K562 (cell line): Measurements from ENCODE around the gene DTNA. TPM values are rescaled to one million over a fixed set of nuclear protein-coding genes. Genes with fewer than 3 reads are reported as not detected.

ENCODE experiments used
- EP400 ChIP-seq: fragments of 450-650 bp; IDR thresholded peaks from 2 replicates; pipeline ENCODE4 v1.6.1; 2017; ENCODE audit warnings: antibody characterized with exemption, mild to moderate bottlenecking, moderate library complexity
- NCOA6 ChIP-seq: fragments of 450-650 bp; IDR thresholded peaks from 2 replicates; pipeline ENCODE4 v1.6.1; 2017; ENCODE audit warnings: mild to moderate bottlenecking
- NCOR1 ChIP-seq: fragments of 450-650 bp; IDR thresholded peaks from 2 replicates; pipeline ENCODE4 v1.6.1; 2016; ENCODE audit warnings: mild to moderate bottlenecking, moderate library complexity
- POLR2B ChIP-seq: fragments of 450-650 bp; IDR thresholded peaks from 2 replicates; pipeline ENCODE4 v1.6.1; 2018; ENCODE audit warnings: low read depth; ENCODE audit not compliant: partially characterized antibody
- RAD51 ChIP-seq: fragments of 450-650 bp; IDR thresholded peaks from 2 replicates; pipeline ENCODE4 v1.7.1; 2016; ENCODE audit warnings: low read depth, mild to moderate bottlenecking, borderline replicate concordance
- RBM14 ChIP-seq: fragments of 200-400 bp; formaldehyde crosslinking; IDR thresholded peaks from 2 replicates; pipeline ENCODE4 v1.6.1; 2018; ENCODE audit warnings: low read depth, mild to moderate bottlenecking, low read length, moderate library complexity, borderline replicate concordance; ENCODE audit not compliant: insufficient read depth
- SMARCA5 ChIP-seq: fragments of 450-650 bp; IDR thresholded peaks from 2 replicates; pipeline ENCODE4 v1.6.1; 2016
- STAG1 ChIP-seq: sonication (generic); formaldehyde crosslinking; IDR thresholded peaks from 2 replicates; pipeline ENCODE4 v1.5.0; 2020; ENCODE audit warnings: missing genetic modification reagents, borderline replicate concordance
- ZNF354B ChIP-seq: fragments of 250-450 bp; sonication (Bioruptor Pico); IDR thresholded peaks from 2 replicates; pipeline ENCODE4 v1.4.0; 2020
- ZNF586 ChIP-seq: fragments of 450-650 bp; formaldehyde crosslinking; conservative IDR thresholded peaks from 2 replicates; pipeline ENCODE4 v1.4.0; 2020; ENCODE audit warnings: mild to moderate bottlenecking, moderate library complexity
- polyA plus RNA-seq, 8 experiments: library from polyadenylated mRNA; depleted of rRNA in 4 of 8; stranded (reverse) in 5 of 8; unstranded in 3 of 8; fragments of >200 nt; fragmentation: Nextera tagmentation in 2 of 8; fragmentation: Illumina TruSeq in 1 of 8; extraction: Ambion mirVana in 2 of 8; extraction: Trizol in 1 of 8; gene quantifications; 2 replicates each; pipeline versions ENCODE4 v1.2.1 to v1.2.3, GENCODE V29; 2011 to 2014; ENCODE audit warnings: inconsistent platforms in 1 of 8, missing spikeins in 1 of 8
- total RNA-seq, 7 experiments: library from RNA; depleted of rRNA in 6 of 7; stranded (reverse); fragments of >200 nt in 6 of 7; fragmentation: Illumina TruSeq in 2 of 7; extraction: Trizol in 2 of 7; gene quantifications; 2 replicates each; pipeline versions ENCODE4 v1.2.1 to v1.2.3, GENCODE V29; 2011 to 2021; ENCODE audit warnings: low replicate concordance in 1 of 7
- TF ChIP-seq, protein P1 (sequence below), 2 experiments: fragments of 450-650 bp in 1 of 2; sonication (generic) in 1 of 2; formaldehyde crosslinking in 1 of 2; IDR thresholded peaks; 2 replicates each; pipeline versions ENCODE4 v1.7.1 to v1.9.0; 2016 to 2022; ENCODE audit warnings: inconsistent platforms in 1 of 2, mild to moderate bottlenecking in 1 of 2, missing genetic modification reagents in 1 of 2
- TF ChIP-seq, protein P2 (sequence below): sonication (generic); formaldehyde crosslinking; IDR thresholded peaks from 2 replicates; pipeline ENCODE4 v1.8.0; 2022; ENCODE audit warnings: missing genetic modification reagents, mild to moderate bottlenecking, moderate library complexity, borderline replicate concordance

DTNA gene
- total and polyA plus RNA-seq, 9 of the 15 experiments (the other 6 are each of a cell fraction or from before 2014, with no cell fraction given) = 0.07 to 2.4 (median 0.22) TPM; not detected in 2

GRCh38 chr18:34805103-34805877 is 95.2 kb downstream of the DTNA start (continued):
- TF ChIP-seq, protein P1, sequence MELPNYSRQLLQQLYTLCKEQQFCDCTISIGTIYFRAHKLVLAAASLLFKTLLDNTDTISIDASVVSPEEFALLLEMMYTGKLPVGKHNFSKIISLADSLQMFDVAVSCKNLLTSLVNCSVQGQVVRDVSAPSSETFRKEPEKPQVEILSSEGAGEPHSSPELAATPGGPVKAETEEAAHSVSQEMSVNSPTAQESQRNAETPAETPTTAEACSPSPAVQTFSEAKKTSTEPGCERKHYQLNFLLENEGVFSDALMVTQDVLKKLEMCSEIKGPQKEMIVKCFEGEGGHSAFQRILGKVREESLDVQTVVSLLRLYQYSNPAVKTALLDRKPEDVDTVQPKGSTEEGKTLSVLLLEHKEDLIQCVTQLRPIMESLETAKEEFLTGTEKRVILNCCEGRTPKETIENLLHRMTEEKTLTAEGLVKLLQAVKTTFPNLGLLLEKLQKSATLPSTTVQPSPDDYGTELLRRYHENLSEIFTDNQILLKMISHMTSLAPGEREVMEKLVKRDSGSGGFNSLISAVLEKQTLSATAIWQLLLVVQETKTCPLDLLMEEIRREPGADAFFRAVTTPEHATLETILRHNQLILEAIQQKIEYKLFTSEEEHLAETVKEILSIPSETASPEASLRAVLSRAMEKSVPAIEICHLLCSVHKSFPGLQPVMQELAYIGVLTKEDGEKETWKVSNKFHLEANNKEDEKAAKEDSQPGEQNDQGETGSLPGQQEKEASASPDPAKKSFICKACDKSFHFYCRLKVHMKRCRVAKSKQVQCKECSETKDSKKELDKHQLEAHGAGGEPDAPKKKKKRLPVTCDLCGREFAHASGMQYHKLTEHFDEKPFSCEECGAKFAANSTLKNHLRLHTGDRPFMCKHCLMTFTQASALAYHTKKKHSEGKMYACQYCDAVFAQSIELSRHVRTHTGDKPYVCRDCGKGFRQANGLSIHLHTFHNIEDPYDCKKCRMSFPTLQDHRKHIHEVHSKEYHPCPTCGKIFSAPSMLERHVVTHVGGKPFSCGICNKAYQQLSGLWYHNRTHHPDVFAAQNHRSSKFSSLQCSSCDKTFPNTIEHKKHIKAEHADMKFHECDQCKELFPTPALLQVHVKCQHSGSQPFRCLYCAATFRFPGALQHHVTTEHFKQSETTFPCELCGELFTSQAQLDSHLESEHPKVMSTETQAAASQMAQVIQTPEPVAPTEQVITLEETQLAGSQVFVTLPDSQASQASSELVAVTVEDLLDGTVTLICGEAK (IDR thresholded peaks at IDR 0.05) = no peak
- TF ChIP-seq, protein P1 (CRISPR knock-in tag; IDR thresholded peaks at IDR 0.05) = no peak
- TF ChIP-seq EP400 = no peak
- TF ChIP-seq RBM14 = no peak
- TF ChIP-seq ZNF586 (CRISPR knock-in tag) = no peak
- TF ChIP-seq, protein P2, sequence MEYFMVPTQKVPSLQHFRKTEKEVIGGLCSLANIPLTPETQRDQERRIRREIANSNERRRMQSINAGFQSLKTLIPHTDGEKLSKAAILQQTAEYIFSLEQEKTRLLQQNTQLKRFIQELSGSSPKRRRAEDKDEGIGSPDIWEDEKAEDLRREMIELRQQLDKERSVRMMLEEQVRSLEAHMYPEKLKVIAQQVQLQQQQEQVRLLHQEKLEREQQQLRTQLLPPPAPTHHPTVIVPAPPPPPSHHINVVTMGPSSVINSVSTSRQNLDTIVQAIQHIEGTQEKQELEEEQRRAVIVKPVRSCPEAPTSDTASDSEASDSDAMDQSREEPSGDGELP (CRISPR knock-in tag) = no peak
- no peak for TF ChIP-seq RAD51
- TF ChIP-seq ZNF354B (CRISPR knock-in tag) = no peak
- TF ChIP-seq NCOA6 = no peak
- no peak for TF ChIP-seq POLR2B
- TF ChIP-seq NCOR1 = no peak
- no peak for TF ChIP-seq SMARCA5
- no peak for TF ChIP-seq STAG1 (CRISPR knock-in tag)
